HG03520 (cell line): ENCODE measurements around the gene SWSAP1.
"Not testable (repeated sequence)": the region's sequence is repeated elsewhere in the genome, so short reads cannot be mapped to it uniquely, and the experiment has no call there.

ENCODE experiments used
- ATAC-seq: cut with Tn5 transposase; IDR thresholded peaks from one replicate; pipeline ENCODE4 v1.9.1; 2021; ENCODE audit warnings: mild to moderate bottlenecking, moderate library complexity; ENCODE audit not compliant: unreplicated experiment

Gene SWSAP1

DNA sequence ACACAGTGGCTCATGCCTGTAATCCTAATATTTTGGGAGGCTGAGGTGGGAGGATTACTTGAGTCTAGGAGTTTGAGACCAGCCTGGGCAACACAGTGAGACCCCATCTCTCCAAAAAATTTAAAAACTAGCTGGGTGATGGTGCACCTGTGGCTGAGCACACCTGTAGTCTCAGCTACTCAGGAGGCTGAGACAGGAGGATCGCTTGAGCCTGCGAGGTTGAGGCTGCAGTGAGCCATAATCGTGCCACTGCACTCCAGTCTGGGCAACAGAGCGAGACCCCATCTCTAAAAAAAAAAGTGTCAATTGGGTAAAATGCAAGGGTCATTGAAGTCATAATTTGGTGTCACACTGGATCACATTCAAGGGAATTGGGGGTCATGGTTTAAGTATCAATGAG, 20.4 kb upstream of the SWSAP1 start:
- ATAC-seq, result not testable (repeated sequence)

DNA sequence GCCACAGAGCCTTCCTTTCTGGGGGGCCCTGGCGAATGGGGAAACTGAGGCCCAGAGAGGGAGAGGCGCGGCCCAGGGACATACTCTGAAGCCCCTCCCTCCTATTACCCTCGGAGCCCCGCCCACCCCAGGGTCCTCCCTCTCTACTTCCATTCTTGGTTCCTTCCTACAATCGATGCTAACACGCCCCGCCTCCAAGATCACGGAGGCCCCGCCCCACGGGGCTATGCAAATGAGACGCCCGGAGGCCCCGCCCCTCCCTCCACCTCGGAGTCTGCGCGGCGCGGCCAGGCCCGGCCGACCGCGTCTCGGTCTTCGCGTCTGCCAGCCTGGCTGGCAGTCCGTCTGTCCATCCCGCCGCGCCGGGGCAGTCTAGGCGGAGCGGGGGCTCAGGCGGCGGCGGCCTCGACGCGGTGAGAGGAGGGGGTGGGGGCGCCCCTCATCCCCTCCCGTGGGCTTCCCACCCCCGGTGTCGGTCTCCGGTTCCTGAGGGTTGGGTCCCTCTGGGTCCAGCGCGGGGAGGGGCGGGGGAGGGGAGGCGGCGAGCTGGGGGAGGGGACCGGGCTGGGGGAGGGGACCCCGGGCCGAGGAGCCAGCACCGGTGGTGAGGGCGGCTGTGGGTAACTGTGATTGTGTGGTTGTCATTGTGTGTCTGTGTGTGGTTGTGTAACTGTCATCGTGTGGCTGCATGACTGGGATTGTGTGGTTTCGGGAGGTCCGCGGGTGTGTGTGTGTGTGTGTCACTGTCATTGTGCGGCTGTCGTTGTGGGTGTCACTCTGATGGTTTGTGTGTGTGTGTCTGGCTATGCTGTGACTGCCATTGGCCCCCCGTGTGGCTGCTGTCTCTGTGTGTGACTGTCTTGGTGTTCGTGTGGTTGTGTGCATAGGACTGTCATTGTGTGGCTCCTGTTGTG, 19.0 kb upstream of the SWSAP1 start, which contains the start of gene PLPPR2:
Gene PLPPR2, plus strand, starts transcription at position 273 of the 914 bp plus-strand sequence. CDS start 2,242 bp downstream, outside the sequence.
- no peak for ATAC-seq

GRCh38 chr19:11356074-11356397, 18.4 kb upstream of the SWSAP1 start:
- no peak for ATAC-seq

DNA sequence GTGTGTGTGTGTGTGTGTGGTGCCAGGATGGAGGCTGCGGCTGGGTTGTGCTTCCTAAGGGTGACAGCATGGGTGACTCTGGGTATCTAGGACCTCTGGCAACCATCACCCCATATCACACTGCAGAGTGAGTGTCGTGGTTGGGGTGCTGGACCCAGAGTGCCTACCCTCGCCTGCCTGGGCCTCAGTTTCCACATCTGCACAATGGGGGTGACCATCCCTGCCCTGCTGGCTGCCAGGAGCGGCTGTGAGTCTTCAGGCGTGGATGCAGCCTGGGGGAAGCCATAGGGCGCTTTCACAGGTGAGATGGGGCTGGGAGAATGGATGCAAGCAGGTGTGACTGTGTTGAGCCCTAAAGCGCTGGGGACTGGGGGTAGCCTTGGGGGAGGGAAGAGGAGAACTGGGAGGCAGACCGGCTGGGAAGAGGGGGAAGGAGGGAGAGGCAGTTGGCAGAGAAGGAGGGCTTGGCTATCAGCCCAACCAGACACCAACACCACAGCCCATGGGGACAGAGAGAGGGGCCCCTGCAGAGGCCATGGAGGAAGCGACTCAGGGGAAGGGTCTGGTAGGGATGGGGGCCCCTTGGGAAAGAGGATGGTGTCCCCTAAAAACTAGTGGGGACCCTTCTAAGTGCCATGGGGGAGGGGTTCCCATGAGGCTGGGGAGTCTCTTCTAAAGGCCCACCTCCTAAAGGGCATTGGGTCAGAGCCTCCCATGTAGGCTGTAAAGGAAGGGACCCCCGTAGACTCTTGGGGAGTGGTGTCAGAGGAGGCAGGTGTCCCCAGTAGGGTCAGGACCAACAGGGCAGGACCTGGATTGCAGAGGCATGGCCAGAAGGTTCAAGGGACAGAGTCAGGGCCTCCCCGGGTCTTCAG, 17.6 kb upstream of the SWSAP1 start:
- ATAC-seq, result no peak

GRCh38 chr19:11359421-11359820, 15.0 kb upstream of the SWSAP1 start:
- no peak for ATAC-seq

DNA sequence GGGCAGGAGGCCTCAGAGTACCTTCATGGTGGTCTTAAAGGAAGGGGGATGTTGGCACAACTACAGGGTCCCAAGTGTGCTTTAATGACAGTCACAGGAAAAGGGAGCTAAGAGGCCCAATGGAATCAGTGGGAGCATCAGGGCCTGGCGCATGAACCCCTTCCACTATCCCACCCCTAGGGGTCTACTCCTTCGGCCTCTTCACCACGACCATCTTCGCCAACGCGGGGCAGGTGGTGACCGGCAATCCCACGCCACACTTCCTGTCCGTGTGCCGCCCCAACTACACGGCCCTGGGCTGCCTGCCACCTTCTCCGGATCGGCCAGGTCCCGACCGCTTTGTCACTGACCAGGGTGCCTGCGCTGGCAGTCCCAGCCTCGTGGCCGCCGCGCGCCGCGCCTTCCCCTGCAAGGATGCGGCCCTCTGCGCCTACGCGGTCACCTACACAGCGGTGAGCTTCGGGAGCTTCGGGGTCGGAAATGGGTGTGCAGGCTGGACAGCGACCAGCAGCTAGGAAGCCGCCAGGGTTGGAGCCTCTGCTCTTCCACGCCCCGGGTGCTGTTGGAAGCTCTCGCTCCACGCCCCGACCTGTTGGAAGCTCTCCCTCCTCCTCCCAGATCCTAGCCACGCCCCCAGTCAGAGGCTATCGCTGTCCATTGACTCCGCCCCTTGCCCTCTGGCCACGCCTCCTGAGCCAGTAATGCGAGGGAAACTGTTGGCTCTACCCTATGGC, 13.3 kb upstream of the SWSAP1 start:
- ATAC-seq, result no peak

GRCh38 chr19:11361771-11362731, 12.4 kb upstream of the SWSAP1 start:
- ATAC-seq, result no peak

GRCh38 chr19:11363881-11364280, 10.6 kb upstream of the SWSAP1 start:
- ATAC-seq, result no peak

DNA sequence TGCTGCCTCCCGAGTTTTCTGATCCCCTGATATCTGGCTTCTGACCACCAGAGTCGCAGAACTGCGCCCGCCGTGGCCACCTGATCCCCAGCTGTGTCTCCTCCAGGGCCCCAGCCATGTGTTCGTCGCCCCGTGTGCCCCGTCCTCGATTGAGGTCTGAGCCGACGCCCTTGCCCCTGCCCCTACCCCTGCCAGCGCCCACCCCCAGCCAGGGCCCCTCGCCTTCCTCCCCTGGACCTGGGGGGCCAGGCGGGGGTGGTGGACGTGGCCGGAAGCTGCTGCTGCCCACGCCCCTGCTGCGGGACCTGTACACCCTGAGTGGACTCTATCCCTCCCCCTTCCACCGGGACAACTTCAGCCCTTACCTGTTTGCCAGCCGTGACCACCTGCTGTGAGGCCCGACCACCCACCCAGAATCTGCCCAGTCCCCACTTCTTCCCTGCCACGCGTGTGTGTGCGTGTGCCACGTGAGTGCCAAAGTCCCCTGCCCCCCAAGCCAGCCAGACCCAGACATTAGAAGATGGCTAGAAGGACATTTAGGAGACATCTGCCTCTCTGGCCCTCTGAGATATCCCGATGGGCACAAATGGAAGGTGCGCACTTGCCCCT, 10.1 kb upstream of the SWSAP1 start:
- no peak for ATAC-seq

- ATAC-seq, result no peak
Observed at GRCh38 chr19:11364935-11365334, 9.5 kb upstream of the SWSAP1 start.

GRCh38 chr19:11365557-11366117, 8.8 kb upstream of the SWSAP1 start:
- ATAC-seq, result no peak

DNA sequence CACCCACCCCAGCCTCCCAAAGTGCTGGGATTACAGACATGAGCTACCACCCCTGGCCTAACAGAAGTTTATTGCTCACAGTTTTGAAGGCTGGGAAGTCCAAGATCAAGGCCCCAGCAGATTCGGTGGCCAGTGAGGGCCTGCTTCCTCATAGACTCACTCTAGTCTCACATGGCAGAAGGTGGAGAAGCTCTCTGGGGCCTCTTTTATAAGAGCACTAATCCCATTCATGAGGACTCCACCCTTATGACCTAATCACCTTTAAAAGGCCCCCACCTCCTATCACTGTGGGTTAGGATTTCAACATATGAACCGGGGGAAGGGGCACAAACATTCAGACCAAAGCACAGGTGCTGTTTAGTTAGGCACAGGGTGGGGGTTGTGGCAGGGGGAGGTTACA, 6.9 kb upstream of the SWSAP1 start:
- ATAC-seq, result no peak

GRCh38 chr19:11370744-11371143, 3.7 kb upstream of the SWSAP1 start:
- ATAC-seq, result no peak

GRCh38 chr19:11373166-11373884, 1.1 kb upstream of the SWSAP1 start:
- ATAC-seq, result no peak

DNA sequence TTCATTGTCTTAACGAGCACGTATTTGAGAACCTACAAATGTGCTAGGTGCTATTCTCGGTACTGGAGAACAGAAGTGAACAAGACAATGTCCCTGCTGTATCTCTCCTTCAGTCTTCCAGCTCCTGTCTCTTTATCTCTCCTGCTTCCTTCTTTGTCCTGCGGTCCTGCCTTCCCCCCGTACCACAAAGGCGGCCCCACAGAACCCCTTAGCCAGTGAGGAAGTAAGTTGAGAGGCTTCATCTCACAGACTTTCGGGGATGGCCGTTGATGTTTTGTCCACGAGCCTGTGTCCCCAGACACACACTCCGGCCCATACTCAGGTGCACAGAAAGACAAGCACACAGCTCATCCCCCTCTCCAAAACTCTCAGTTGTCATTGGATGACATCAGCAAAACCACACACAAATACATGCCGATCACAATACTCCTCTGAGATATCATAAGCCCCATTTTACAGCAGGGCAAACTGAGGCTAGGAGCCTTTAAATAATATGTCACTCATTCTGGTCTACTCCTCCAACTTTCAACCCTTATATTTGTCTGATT, 507 bp upstream of the SWSAP1 start:
- no peak for ATAC-seq

DNA sequence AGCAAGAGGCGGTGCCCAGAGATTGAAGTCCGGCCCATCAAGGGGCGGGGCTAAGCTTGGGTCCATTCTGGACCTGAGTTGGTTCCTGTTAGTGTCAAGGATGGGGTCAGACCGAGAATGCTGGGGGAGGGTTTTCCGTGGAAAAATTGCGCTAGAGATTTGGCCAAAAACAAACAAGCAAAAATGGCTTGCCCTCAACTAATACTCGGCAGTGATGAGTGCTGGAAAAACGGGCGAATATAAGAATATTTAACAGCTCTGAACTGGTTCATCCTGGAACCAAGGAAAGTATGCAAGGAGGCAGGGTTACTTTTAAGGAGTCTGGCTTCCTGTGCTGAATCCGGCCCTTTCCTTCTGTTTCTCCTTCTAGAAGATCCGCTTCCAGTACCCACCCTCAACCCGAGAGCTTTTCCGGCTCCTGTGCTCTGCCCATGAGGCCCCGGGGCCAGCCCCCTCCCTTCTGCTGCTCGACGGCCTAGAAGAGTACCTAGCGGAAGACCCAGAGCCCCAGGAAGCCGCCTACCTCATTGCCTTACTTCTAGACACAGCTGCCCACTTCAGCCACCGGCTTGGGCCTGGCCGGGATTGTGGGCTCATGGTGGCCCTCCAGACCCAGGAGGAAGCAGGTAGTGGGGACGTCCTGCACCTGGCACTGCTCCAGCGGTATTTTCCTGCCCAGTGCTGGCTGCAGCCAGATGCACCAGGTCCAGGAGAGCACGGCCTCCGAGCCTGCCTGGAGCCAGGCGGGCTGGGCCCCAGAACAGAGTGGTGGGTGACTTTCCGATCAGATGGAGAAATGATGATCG, 880 bp downstream of the SWSAP1 start:
- no peak for ATAC-seq

GRCh38 chr19:11377237-11377636, 2.8 kb downstream of the SWSAP1 start:
- no peak for ATAC-seq

DNA sequence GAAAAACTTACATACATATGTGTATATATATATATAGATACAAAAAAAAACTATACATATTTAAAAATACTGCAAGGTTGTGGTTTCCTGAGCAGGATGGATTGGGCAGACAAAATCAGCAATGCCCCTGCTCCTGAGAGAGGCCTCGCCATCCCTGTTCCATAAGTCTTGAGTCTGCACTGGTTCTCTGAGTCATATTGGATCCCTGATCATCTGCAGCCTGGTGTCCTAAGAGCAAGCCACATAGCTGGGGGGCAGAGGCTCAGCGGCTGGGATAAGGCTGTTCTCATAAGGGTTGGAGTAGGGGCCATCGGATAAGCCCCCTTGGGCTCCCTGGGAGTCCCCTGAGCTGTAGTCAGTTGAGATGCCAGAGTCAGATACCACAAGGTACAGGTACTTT, 3.3 kb downstream of the SWSAP1 start:
- no peak for ATAC-seq
